DND-41 (cell line): ENCODE results near the gene INTS13.
A peak's percentile ranks its signal among the peaks of the same experiment; 100 is the strongest.

Experiments
- ATAC-seq: fragments of 200-7000 bp; cut with Tn5 transposase; 3 replicates; pipeline ENCODE4 v1.9.1; 2021; ENCODE audit warnings: low read depth; ENCODE audit not compliant: insufficient read depth
- DNase-seq: peaks from one replicate; pipeline ENCODE4 v3.0.0-alpha.2; 2020
- H2AFZ ChIP-seq: 2 replicates; pipeline ENCODE4 v1.6.0; 2012; ENCODE audit warnings: low read depth, low read length
- H3K27ac ChIP-seq: 2 replicates; pipeline ENCODE4 v1.5.1; 2012; ENCODE audit warnings: low read length, inconsistent platforms
- H3K27me3 ChIP-seq: fragments of 200-600 bp; sonication (generic); 2 replicates; pipeline ENCODE4 v1.6.0; 2012; ENCODE audit warnings: low read length, mild to moderate bottlenecking, inconsistent platforms; ENCODE audit not compliant: insufficient read depth, poor library complexity
- H3K36me3 ChIP-seq: 2 replicates; pipeline ENCODE4 v1.5.1; 2012; ENCODE audit warnings: low read length, inconsistent platforms; ENCODE audit not compliant: insufficient read depth
- H3K4me1 ChIP-seq: 2 replicates; pipeline ENCODE4 v1.5.1; 2012; ENCODE audit warnings: mild to moderate bottlenecking, low read length; ENCODE audit not compliant: insufficient read depth
- H3K4me2 ChIP-seq: 2 replicates; pipeline ENCODE4 v1.6.0; 2012; ENCODE audit warnings: mild to moderate bottlenecking, moderate library complexity, low read length, inconsistent platforms; ENCODE audit not compliant: insufficient read depth
- H3K4me3 ChIP-seq, 2 experiments: fragments of 200-600 bp in 1 of 2; shearing (Covaris generic) in 1 of 2; 2 replicates each; pipeline ENCODE4 v1.5.1; 2012 to 2016; ENCODE audit warnings: inconsistent platforms in 2 of 2, low read length in 2 of 2, mild to moderate bottlenecking in 2 of 2, low read depth in 1 of 2, moderate library complexity in 1 of 2
- H3K79me2 ChIP-seq: 2 replicates; pipeline ENCODE4 v1.6.0; 2012; ENCODE audit warnings: low read length, inconsistent platforms; ENCODE audit not compliant: insufficient read depth
- H3K9ac ChIP-seq: 2 replicates; pipeline ENCODE4 v1.6.0; 2012; ENCODE audit warnings: low read depth, mild to moderate bottlenecking, inconsistent platforms, low read length, moderate library complexity
- H3K9me3 ChIP-seq: 2 replicates; pipeline ENCODE4 v1.5.1; 2012; ENCODE audit warnings: low read length, moderate library complexity, mild to moderate bottlenecking, inconsistent platforms; ENCODE audit not compliant: insufficient read depth, severe bottlenecking
- H4K20me1 ChIP-seq: 2 replicates; pipeline ENCODE4 v1.6.0; 2012; ENCODE audit warnings: low read length; ENCODE audit not compliant: insufficient read depth
- EZH2 ChIP-seq: IDR thresholded peaks from 3 replicates; pipeline ENCODE4 v1.6.1; 2012; ENCODE audit warnings: borderline replicate concordance, low read depth, mild to moderate bottlenecking, moderate library complexity, low read length, inconsistent platforms; ENCODE audit not compliant: severe bottlenecking
- TF ChIP-seq, protein P1 (sequence below): IDR thresholded peaks from 2 replicates; pipeline ENCODE4 v1.5.1; 2012; ENCODE audit warnings: borderline replicate concordance, low read length, moderate library complexity, mild to moderate bottlenecking; ENCODE audit not compliant: poor library complexity, severe bottlenecking; ENCODE audit errors: extremely low read depth

INTS13 gene

DNA sequence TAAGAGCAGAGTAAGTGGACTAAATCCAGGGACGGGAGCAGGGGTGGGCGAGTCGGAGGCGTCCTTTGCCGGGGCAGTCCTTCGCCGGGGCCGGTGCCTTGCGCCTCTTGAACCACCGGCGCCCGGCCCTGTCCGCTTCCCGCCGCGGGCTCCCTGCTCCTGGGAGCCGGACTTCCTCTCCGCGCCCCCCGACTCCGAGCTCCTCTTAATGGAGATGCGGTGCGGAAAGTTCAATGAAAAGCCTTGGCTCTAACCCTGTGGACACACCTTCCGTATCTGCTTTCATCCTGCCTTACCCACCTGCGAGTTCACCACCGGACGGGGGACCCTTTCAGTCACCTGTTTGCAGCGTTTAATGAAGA, 901 bp upstream of the INTS13 start:
- peaks cover 97% of the 10 kb centered on the region for H3K79me2 ChIP-seq
- H3K4me3 ChIP-seq, result peak overlapping the region; percentile 90 to 95
- no peaks in the 10 kb centered on the region for H3K27me3 ChIP-seq
- peak overlapping the region; percentile 92 for H3K27ac ChIP-seq
- DNase-seq (no peak), ATAC-seq (peak; percentile 5; the same call in 2 of the 3 replicates)
- peaks cover 23% of the 10 kb centered on the region for H4K20me1 ChIP-seq
- H3K36me3 ChIP-seq, result peaks cover 15% of the 10 kb centered on the region
- no peaks in the 10 kb centered on the region for H3K9me3 ChIP-seq
- TF ChIP-seq EZH2, result no peak
- TF ChIP-seq, protein P1, sequence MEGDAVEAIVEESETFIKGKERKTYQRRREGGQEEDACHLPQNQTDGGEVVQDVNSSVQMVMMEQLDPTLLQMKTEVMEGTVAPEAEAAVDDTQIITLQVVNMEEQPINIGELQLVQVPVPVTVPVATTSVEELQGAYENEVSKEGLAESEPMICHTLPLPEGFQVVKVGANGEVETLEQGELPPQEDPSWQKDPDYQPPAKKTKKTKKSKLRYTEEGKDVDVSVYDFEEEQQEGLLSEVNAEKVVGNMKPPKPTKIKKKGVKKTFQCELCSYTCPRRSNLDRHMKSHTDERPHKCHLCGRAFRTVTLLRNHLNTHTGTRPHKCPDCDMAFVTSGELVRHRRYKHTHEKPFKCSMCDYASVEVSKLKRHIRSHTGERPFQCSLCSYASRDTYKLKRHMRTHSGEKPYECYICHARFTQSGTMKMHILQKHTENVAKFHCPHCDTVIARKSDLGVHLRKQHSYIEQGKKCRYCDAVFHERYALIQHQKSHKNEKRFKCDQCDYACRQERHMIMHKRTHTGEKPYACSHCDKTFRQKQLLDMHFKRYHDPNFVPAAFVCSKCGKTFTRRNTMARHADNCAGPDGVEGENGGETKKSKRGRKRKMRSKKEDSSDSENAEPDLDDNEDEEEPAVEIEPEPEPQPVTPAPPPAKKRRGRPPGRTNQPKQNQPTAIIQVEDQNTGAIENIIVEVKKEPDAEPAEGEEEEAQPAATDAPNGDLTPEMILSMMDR, result no peak
- peak overlapping the region; percentile 95 for H2AFZ ChIP-seq
- peak overlapping the region; percentile 90 for H3K9ac ChIP-seq
- H3K4me1 ChIP-seq, result peaks cover 77% of the 10 kb centered on the region
- H3K4me2 ChIP-seq, result peak overlapping the region; percentile 84

DNA sequence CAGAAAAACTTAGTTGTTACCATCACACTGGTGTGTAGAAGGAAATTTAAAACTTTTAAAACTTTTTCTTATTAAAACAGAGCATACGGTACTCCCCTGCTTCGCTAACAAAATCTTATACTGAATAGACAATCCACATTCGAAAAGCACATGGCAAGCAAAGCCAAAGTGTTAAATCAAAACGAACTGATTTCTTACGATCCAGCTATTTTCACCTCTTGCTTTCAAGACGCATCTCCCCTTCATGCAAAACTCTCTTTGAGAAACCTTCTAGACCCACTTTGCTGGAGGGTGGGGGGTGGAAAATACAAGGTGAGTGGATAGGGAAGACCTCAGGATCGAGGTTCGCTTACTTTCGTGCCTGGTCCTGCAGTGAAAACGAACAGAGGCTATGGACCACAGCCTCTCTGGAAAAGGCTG, 328 bp downstream of the INTS13 start:
- H3K4me1 ChIP-seq, result peaks cover 76% of the 10 kb centered on the region
- peak overlapping the region; percentile 92 for H3K27ac ChIP-seq
- H3K9me3 ChIP-seq, result no peaks in the 10 kb centered on the region
- ATAC-seq (no peak), DNase-seq (no peak)
- H3K79me2 ChIP-seq, result peaks cover 97% of the 10 kb centered on the region
- no peak for TF ChIP-seq EZH2
- TF ChIP-seq, protein P1, result no peak
- peak overlapping the region; percentile 86 for H2AFZ ChIP-seq
- peak overlapping the region; percentile 90 to 95 for H3K4me3 ChIP-seq
- H3K36me3 ChIP-seq, result peaks cover 28% of the 10 kb centered on the region
- H3K4me2 ChIP-seq, result peak overlapping the region; percentile 76
- H3K9ac ChIP-seq, result peak overlapping the region; percentile 90
- no peaks in the 10 kb centered on the region for H3K27me3 ChIP-seq
- peaks cover 24% of the 10 kb centered on the region for H4K20me1 ChIP-seq

DNA sequence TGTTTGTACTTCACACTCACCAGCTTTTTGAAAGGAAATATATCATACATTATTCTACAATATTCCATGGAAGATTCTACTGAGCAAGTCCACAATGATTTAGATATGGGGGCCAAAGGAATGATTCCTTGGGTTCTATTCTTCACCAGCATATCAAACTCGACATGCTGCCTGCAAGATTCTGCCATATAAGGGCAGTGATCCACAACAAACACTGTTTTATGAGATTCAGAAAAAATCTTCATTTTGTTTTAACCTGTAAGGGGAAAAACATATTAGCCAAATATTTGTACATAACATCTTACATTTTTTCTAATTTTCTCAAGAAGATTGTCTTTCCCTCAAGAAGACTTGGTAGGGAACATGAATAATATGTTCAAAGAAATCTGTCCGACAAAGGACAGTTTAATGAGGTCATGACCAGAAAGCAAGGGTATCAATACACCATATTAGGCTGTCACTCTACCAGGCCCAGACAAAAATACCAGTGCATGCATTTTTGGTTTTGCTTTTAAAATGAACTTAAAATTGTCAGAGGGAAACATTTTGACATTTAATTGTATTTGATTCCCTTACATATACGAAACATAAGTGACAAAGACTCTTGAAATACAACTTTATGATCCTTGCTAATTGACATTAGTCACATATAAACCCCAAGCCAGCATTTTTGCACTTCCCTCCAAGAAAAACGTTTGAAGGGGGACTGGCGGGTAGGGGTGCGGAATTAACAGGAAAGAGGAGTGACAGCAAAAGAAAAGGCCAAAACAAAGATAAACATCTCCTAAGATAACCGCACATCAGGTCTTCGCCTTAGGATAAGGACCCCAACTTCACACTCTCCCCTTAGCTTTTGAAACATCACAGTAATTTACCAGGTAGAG, 980 bp downstream of the INTS13 start:
- Histone ChIP-seq H3K27me3 (no peaks in the 10 kb centered on the region), H3K79me2 (peaks cover 97% of the 10 kb centered on the region), H4K20me1 (peaks cover 21% of the 10 kb centered on the region), H3K36me3 (peaks cover 33% of the 10 kb centered on the region), H3K27ac (peak overlapping the region; percentile 92), H3K9ac (peak overlapping the region; percentile 90), H2AFZ (peak overlapping the region; percentile 86), H3K4me1 (peaks cover 73% of the 10 kb centered on the region), H3K9me3 (no peaks in the 10 kb centered on the region), H3K4me2 (peak overlapping the region; percentile 76), H3K4me3 (peak overlapping the region; percentile 90 to 95)
- ATAC-seq (no peak), DNase-seq (peak; percentile 38)
- TF ChIP-seq EZH2, result no peak
- TF ChIP-seq, protein P1, result no peak
